ENCODE data around the gene ZNF605.

DNA sequence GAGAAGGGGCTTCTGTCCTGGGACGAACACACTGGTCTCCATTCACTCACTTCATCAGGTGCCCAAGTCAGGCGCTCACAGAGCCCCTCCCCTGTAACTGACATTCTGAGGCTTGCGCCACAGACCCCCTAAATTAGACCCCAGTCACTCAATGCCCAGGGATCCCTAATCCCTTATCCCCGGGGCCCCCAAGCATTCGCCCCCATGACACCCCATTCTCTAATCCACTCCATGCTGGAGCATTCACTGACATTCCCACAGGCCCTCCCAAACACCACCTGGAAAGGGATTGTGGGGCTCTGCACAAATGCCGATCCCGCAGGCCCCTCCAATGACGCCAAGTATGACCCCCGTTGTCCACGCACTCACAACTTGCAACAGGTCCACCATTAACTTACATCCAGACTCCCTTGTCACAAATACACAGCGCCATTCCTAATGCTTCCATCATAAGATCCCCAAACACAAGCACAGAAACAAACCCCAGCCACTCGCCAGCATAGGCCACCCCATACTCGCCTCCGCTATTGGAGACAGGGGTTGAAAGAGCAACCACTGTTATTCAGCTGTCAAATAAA is 1.5 kb downstream of the ZNF605 start:
- TF ChIP-seq CTCF (conservative IDR thresholded peaks at IDR 0.05) (no peak), ZFX (IDR thresholded peaks at IDR 0.05) (no peak)

All from C4-2B (cell line).